Activated CD4-positive, alpha-beta T cell treated with anti-CD3 and anti-CD28 coated beads, Interleukin-2, Interleukin-6, amounts not matched to agents 100 ng/mL and 50 ng/mL, durations not matched to agents 16 hours and 8 hours (primary cell): ENCODE measurements around the gene NPPA.
"Not testable (repeated sequence)": the region's sequence is repeated elsewhere in the genome, so short reads cannot be mapped to it uniquely, and the experiment has no call there.

ENCODE experiments used
- DNase-seq: peaks from one replicate; pipeline ENCODE4 v3.0.0-alpha.2; 2020

The NPPA gene

DNA sequence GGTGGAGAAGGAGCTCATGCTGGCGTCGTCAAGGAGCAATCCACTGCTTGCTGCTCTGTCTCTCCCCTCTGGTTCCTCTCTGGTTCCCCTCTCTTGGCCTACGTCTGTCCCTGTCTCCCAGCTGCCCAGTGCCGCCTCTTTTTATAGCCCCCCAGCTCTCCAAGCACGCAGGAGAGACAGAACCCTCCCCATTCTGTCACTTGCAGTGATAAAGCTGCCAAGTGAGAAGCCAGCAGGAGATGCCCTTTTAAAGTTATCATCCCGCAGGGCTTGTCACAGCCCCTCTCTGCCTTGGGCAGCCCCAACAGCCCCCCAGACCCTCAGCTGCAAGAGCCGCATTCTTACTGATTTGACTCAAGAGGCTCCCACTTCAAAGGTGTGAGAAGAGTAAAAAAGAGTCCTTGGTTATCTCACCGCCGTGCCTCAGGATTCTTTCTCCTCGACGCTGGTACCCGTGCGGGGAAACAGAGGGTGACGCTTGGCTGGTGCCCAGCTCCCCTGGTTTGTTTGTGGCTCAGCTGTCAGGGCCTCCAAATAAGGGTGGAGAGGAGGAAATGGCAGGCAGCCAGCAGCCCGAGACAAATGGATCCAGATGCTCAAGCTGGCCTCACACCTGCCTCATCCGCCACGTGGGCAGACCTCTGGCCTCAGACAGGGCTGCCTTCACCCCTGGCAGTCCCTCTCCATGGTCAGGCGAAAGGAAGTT lies at the start of gene NPPA:
Gene NPPA (minus strand): TSS at position 117 of the 706 bp plus-strand sequence. CDS start 99 bp downstream, at position 18.
- no peak for DNase-seq

DNA sequence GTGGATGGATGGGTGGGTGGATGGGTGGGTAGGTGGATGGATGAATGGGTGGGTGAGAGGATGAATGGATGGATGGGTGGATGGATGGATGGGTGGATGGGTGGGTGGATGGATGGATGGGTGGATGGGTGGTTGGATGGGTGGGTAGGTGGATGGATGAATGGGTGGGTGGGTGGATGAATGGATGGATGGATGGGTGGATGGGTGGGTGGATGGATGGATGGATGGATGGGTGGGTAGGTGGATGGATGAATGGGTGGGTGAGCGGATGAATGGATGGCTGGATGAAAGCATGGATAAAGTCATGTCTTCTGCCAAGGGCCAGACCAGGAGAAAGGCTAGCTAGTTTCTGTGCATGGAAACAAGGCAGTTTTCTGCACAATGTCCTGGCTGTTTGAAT lies 46.9 kb upstream of the NPPA start:
- not testable (repeated sequence) for DNase-seq

DNA sequence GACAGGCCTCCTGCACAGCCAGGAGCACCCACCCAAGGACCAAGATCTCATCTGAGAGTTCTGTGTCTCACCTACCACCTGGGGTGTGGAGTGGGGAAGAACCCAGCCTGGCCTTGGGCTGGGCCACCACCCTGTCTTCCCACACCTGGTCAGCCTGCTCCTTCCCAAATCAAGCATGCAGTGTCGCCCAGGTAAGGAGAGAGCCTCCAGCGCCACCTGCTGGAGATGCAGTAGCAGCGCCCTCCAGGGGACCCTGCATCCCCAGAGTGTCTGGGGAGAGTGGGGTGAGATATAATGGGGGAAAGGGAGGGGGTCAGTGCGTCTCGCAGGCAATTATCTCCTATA lies 46.3 kb upstream of the NPPA start:
- peak; percentile 78 for DNase-seq

DNA sequence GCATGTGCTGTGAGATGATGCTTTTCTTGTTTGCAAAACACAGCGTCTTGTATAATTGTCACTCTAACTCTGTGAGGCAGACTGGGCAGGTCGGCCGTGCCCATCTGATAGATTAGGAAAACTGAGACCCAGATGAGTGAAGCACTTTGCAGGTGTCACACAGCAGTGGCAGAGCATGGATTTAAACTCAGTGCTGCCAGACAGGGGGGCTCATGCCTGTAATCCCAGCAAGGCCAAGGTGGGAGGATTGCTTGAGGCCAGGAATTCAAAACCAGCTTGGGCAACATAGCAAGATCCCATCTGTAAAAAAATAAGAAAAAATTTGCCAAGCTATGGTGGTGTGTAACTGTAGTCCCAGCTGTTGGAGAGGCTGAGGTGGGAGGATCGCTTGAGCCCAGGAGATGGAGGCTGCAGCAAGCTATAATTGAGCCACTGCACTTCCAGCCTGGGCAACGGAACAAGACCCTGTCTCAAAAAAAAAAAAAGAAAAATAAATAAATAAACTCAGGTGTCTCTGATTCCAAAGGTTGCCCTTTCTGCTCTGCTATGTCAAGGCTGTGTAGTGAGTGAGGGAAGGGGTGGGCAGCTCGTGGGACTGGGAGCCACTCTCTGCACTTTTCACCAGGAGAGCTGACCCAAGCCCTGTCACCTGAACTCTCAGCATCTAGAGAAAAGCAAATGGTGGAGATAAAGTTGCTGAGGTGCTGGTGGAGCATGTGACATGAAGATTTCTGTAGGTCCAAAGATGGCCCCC lies 44.0 kb upstream of the NPPA start:
- DNase-seq: no peak

DNA sequence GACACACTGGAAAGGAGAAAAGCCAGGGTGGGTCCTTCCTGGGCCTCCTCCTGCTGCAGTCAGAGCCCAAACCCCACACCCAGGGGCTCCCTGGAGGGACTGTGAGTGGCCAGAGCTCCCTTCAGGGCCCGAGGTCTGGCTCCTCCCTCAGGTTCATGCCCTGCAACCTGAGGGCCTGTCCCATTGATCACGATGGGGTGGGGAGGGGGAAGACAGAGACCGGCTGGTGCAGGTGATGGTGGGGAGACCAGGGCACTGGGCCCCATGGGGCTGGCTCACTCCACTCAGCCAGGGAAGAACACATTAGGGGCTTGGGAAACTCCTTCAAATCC lies 41.3 kb upstream of the NPPA start:
- DNase-seq: no peak

DNA sequence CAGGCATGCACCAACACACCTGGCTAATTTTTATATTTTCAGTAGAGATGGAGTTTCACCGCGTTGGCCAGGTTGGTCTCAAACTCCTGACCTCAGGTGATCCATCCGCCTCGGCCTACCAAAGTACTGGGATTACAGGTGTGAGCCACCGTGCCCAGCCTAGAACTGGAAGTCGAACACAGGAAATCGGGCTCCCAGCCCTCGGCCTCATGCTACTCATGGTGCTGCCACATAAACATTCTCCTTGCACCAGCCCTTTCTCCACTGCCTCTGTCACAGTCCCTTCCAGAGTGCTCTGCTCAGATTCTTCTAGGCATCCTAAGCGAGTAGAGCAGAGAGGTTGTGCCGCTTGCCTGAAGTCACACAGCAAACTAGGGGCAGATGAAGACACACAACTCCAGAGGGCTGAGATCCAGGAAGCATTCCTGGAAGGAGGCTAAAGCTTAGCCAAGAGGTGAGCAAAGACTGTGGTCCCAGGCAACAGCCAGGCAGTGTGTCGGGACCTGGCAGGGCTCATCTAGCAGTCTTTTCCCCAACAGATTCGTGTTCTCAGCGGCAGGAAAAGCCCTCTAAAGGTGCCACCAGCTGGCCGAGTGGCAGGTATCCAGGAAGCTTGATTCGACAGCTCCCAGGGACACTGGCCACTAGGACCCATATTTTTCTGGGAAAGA lies 40.8 kb upstream of the NPPA start:
- no peak for DNase-seq

DNA sequence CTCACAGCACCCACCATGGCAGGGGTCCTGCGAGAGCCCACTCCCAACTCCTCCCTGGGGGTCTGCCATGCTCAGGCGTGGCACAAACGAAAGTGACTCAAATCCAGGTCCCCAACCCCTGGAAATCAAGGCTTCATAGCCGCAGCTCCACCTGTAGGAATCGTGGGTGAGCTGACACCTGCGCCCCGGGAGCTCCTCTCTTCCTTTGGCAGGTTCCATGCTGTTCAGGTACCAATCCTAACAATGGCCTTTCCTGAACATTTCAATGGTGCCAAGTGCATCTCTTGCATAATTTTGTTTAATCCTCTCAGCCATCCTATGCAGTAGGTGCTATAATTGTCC lies 40.1 kb upstream of the NPPA start:
- no peak for DNase-seq

DNA sequence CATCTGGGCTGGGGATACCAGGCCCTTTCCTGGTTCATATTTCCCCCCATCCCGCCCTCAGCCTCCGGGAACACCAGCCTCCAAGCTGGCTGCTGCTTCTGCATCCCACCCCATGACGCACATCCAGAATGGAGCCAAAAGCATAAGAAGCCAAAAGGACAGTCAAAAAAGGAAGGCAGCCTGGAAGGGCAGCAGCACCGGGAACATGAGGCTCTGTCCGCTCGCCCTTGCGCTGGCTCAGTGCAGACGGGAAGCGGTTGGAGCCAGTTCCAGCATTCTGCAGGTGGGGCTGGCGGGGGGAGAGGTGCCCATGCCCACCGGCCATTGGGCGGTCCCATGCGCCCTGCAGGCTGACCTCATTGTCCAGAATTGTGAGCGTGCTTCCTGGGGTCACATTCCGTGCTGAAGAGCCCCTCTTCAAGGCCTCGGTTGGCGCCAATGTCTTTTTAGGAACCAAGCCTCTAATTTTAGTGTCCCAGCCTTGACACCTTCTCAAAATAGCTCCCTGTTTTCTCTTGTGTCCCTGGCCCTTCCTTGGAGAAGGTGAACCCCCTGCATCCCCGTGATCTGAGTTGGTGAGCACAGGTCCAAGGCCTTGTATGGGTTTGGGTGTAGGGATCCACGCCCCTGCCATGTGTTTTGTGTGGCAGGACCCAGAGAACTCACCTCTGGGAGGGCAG lies 39.5 kb upstream of the NPPA start:
- no peak for DNase-seq

DNA sequence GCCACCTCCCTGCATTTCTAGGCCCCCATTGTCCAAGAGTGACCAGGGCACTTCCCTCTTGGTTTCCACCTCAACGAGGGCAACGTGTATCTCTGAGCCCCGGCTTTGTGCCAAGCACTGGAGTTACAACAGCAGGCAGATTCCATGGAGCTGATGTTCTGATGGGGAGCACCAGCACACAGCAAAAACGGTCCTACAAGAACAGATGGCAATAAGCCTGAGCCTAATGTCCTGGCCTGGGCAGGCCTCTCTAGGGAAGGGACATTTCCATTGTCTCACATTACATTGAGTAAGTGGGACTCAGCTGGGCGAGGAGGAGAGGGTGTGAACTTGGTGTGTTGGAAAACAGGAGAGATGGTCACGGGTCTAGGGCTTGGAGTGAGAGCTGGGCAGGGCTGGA lies 38.3 kb upstream of the NPPA start:
- no peak for DNase-seq

DNA sequence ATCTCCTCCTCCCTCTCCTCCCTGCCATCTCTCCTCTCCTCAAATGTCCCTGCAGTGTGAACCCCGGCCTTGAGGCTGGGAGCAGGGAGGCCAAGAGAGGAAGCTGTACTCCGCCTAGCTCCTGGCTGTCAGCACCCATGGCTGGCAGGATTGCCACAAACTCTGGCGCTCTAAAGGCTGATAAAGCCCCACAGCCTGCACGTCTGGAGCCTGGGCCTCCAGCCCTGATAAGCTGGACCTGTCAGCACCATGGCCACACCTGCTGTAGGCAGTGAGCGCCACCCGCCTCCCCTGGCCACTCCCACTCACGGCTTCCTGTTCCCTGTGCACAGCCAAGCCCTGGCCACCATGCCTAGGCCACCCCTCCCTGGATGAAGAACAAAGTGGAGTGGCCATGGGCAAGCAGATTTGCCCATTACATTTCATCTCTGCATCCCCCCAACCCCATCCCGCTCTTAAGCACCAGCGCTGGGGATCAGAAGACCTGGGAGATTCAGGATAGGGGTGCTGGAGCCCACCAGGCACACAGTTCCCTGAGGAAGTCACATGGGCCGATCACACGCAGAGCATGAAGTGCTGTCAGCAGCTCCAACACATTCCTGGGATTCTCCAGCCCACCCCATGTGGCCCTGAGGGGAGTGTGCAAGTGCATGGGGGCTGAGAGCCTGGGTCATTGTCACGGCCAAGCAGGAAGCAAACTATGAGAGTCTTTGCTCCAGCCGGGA lies 35.4 kb upstream of the NPPA start:
- no peak for DNase-seq

DNA sequence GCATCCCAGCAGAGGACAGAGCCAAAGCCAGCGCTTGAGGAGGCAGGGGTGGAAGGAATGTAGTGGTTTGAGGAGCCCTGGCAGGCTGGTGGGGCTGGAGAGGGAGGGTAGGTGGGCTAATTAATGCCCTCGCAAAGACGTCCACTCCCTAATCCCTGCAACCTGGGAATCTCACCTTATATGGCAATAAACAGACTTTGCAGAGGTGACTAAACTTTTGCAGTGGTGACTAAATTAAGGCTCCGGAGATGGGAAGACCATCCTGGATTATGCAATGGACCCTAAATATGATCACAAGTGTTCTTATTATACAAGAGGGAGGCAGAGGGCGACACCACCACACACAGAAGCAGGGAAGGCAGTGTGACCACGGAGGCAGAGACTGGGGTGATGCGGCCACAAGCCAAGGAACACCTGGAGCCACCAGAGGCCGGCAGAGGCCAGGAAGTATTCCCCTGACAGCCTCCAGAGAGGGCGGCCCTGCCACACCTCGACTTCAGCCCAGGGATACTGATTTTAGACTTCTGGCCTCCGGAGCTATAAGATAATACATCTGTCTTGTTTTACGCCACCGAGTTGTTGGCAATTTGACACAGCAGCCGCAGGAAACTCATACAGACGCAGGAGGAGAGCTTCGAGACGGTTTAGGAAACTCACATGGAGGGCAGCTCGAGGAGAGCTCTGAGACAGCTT lies 34.3 kb upstream of the NPPA start:
- DNase-seq: no peak

DNA sequence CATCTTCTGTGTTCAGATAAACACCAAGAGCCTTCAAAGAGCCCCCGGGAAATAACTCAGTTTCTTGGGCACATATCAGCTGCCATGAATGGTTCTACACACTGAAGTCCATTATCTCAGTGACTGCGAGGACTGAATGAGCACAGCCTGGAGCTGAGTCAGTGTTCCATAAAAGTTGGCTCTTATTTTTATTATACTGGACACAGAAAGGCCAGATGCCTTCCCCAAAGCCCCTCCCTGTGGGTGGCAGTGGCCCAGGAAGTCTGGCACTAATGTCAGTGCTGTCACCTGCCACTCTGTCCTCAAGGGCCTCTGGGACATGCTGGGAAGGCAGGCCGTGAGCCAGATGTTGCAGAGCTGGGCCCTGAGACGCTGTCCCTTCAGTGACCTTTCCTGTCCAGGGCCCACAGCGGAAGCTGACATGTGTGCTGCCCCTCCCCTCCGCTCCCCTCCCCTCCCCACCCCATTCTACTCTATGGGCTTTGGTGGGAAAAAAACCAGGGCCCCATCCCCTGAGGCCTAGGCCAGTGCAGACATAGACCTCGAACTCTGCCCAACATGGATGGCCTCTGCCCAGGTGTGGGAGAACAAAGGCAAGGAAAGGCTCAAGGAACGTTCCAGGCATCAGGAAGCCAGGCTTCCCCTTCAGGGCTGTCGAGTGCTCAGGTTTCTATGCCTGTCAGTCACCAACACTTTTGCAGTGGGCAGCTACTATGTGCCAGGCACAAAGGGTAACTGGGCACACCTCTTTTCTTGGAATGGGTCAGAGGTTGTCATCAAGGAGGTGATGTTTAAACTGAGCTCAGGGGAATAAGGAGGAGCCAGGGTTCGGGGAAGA lies 33.5 kb upstream of the NPPA start:
- DNase-seq: no peak

DNA sequence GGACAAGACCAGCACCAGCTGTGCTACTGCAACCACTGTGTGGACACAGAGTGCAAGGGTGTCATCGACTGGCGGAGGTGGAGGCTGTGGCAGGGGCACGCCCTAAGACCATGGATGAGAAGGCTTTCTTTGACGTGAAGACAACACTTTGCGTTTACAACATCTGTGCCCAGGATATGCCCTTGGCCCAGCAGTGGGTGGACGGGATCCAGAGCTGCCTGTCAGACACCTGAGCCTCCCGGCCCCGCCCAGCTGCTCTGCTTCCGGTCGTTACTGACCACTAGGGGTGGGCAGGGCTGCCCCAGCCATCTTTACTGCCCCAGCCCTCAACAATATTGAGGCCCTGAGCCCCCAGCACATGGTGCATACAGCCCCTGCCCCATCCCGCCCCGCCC lies 32.6 kb upstream of the NPPA start:
- no peak for DNase-seq

DNA sequence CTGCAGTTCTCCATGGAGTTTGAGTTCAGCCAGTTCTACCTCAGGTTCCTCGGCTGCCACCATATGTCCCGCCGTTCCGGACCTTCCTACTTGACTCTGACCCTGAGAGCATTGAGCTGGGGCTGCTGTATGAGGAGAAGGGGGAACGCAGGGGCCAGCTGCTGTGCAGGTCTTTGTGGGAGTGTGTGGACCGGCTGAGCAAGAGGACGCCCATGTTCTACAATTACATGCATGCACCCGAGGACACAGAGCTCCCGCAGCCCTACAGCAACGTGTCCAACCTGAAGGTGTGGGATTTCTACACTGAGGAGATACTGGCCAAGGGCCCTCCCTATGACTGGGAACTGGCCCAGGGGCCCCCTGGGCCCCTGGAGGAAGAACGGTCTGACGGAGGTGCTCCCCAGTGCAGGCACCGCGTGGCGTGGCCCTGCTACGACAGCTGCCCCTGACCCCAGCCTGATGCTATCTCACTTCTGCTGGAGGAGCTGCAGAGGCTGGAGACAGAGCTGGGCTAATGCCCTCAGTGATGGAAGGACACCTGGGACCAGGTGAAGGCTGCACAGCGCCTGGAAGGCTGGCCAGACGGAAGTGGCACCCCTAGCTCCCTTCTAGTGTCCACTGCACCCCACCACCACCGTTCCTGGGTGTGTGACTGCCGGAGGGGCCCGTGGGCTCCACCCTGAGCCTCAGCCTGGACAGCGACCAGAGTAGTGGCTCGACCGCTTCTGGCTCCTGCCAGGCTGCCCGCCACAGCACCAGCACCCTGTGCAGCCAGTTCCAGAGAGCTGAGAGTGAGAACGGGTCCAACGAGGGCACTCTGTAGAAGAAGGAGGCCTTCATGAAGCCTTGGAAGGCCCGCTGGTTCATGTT lies 32.0 kb upstream of the NPPA start:
- no peak for DNase-seq

DNA sequence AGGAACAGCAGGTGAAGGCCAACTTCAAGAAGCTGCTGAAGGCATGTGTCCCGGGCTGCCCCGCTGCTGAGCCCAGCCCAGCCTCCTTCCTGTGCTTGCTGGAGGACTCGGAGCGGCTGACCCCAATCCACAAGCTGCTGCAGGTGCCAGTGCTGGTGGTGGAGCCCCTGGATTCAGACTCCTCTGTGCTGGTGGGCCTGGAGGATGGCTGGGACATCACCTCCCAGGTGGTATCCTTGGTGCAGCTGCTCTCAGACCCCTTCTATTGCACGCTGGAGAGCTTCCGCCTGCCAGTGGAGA lies 31.3 kb upstream of the NPPA start:
- DNase-seq: no peak

DNA sequence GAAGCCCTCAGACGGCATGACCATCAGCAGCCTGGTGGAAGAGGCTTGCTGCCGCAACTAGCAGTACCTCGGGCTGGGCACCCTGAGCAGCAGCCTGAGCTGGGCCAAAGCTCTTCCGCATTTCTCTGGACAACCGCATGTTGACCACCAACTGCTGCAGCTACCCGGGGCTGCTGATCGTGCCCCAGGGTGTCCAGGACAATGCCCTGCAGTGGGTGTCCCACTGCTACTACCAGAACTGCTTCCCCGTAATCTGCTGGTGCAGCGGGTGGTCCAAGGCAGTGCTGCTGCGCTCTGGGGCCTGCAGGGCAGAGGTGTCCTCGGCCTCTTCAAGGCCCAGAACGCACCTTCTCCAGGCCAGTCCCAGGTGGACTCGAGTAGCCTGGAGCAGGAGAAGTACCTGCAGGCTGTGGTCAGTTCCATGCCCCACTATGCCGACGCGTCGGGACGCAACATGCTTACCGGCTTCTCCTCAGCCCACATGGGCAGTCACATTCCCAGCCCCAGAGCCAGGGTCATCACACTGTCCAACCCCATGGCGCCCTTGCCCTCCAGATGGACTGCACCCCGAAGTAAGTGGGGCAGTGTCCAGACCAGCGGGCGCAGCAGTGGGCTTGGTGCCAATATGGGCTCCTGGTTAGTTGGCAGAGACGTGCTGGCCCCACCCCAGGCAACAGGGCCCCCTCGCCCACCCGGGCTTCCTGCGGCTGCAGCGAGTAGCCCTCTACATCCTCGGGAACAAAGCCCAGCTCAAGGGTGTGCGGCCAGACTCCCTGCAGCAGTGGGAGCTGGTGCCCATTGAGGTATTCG lies 30.7 kb upstream of the NPPA start:
- DNase-seq: no peak

DNA sequence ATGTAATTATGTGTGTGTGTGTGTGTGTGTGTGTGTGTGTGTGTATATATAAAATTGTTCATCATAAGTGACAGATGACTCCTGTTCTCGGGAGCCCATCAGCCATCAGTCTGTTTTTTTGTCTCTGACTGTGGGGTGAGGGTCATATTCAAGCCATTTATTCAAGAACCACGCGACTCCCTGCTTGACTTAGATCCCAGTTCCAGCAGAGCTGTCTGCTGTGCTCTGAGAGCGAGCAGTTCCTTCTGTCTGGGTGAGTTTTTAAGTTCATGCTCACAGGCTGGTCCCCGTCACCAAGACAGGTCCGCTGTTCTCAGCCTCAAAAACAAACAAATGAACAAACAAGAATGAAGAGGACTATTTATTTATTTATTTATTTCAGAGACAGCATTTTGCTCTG lies 29.5 kb upstream of the NPPA start:
- no peak for DNase-seq

DNA sequence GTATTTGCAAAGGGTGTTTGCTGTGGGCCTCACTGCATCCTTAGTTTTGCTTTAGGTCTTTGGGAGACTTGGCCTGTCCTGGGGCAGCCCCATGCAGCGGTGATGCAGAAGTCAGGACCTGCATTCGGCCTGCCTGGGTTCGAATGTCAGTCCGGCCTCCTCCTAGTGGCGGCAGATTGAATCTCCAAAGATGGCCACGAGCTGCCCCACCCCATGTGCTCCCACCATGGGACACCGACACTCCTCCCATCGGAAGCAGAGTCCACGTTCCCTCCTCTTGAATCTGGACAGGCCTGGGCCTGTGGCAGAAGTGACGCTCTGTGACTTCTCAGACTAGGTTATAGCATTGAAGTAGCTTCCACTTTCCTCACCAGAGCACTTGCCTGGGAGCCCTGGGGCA lies 27.5 kb upstream of the NPPA start:
- no peak for DNase-seq

DNA sequence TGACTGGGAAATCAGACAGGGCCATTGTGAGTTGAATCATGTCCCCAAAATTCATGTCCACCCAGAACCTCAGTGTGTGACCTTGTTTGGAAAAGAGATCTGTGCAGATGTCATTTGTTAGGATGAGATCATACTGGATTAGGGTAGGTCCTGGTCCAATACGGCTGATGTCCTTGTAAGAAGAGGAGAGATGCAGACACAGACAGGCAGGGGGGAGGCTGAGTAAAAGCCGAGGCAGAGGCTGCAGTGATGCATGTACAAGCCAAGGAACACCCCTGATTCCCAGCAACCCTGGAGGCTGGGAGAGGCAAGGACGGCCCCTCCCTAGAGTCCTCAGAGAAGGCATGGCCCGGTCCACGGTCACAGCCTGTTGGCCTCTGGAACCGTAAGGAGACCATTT lies 27.0 kb upstream of the NPPA start:
- DNase-seq: no peak

DNA sequence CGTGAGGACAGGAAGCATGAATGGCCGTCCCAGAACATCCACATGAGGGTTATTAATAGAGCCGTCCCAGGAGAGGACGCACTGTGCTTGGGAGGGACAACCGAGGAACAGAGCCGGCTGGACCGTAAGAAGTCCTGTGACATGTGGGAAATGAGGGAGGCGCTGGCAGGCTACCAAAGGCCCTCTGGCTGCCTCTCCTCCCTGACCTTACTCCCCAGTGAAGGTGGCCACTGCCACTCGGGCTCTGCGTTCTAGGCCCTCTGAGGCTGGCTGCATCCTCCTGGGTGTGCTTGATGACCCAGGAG lies 26.6 kb upstream of the NPPA start:
- no peak for DNase-seq
